ENCODE data around the gene MAT2B. TPM values are rescaled to one million over a fixed set of nuclear protein-coding genes. Genes with fewer than 3 reads are reported as not detected.

The MAT2B gene
- total RNA-seq, 4 donors from 2014 or later: 41.4 to 70.5 (median 54.8) TPM

DNA sequence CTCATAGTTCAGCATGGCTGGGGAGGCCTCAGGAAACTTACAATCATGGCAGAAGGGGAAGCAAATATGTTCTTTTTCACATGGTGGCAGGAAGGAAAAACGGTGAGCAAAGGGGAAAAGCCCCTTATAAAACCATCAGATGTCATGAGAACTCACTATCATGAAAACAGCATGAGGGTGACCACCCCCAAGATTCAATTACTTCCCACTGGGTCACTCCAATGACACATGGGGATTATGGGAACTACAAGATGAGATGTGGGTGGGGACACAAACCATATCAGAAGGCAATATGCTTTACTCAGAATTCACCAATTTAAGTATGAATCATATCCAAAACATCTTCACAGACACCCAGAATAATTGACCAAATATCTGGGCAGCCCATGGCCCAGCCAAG lies 19.7 kb downstream of the MAT2B start:
- ATAC-seq: no peak
- TF ChIP-seq POLR2AphosphoS5 (IDR thresholded peaks at IDR 0.05): no peak
- TF ChIP-seq CTCF (IDR thresholded peaks at IDR 0.05): no peak
- TF ChIP-seq POLR2A (IDR thresholded peaks at IDR 0.05): no peak
- TF ChIP-seq EP300 (IDR thresholded peaks at IDR 0.05): no peak
- no peak overlapping the region for H3K4me3 ChIP-seq
- peaks cover 0 to 20% of the 10 kb centered on the region in 2 donors for H3K36me3 ChIP-seq
- H3K27ac ChIP-seq: no peak overlapping the region
- 86 to 89% methylated on average over 1 of the region's 1 CpG for WGBS, 2 donors (ENCODE audit: low coverage in 1 of 2)
- no peaks in the 10 kb centered on the region for H3K27me3 ChIP-seq
- H3K9me3 ChIP-seq: no peaks in the 10 kb centered on the region
- H3K4me1 ChIP-seq: no peaks in the 10 kb centered on the region

GRCh38 chr5:163529698-163530097 lies 24.3 kb downstream of the MAT2B start:
- H3K27me3 ChIP-seq: no peaks in the 10 kb centered on the region
- WGBS, 2 donors (ENCODE audit: low coverage in 1 of 2): 80% methylated on average over 2 to 4 of the region's 5 CpGs
- TF ChIP-seq EP300 (IDR thresholded peaks at IDR 0.05): no peak
- TF ChIP-seq POLR2A (IDR thresholded peaks at IDR 0.05): no peak
- TF ChIP-seq CTCF (IDR thresholded peaks at IDR 0.05): no peak
- no peak for TF ChIP-seq POLR2AphosphoS5 (IDR thresholded peaks at IDR 0.05)
- no peaks in the 10 kb centered on the region for H3K9me3 ChIP-seq
- ATAC-seq: no peak
- no peak overlapping the region for H3K4me3 ChIP-seq
- no peak overlapping the region for H3K27ac ChIP-seq
- H3K4me1 ChIP-seq: no peaks in the 10 kb centered on the region
- no peaks in the 10 kb centered on the region for H3K36me3 ChIP-seq

- H3K36me3 ChIP-seq: no peaks in the 10 kb centered on the region
- ATAC-seq: no peak
- 76 to 89% methylated on average over 3 of the region's 3 CpGs for WGBS, 2 donors (ENCODE audit: low coverage in 1 of 2)
- no peak overlapping the region for H3K4me3 ChIP-seq
- no peak overlapping the region for H3K27ac ChIP-seq
- no peaks in the 10 kb centered on the region for H3K9me3 ChIP-seq
- no peaks in the 10 kb centered on the region for H3K4me1 ChIP-seq
- H3K27me3 ChIP-seq: no peaks in the 10 kb centered on the region
- TF ChIP-seq EP300 (IDR thresholded peaks at IDR 0.05) (no peak), POLR2AphosphoS5 (IDR thresholded peaks at IDR 0.05) (no peak), POLR2A (IDR thresholded peaks at IDR 0.05) (no peak), CTCF (IDR thresholded peaks at IDR 0.05) (no peak)
Observed at GRCh38 chr5:163531272-163531671, 25.9 kb downstream of the MAT2B start.

DNA sequence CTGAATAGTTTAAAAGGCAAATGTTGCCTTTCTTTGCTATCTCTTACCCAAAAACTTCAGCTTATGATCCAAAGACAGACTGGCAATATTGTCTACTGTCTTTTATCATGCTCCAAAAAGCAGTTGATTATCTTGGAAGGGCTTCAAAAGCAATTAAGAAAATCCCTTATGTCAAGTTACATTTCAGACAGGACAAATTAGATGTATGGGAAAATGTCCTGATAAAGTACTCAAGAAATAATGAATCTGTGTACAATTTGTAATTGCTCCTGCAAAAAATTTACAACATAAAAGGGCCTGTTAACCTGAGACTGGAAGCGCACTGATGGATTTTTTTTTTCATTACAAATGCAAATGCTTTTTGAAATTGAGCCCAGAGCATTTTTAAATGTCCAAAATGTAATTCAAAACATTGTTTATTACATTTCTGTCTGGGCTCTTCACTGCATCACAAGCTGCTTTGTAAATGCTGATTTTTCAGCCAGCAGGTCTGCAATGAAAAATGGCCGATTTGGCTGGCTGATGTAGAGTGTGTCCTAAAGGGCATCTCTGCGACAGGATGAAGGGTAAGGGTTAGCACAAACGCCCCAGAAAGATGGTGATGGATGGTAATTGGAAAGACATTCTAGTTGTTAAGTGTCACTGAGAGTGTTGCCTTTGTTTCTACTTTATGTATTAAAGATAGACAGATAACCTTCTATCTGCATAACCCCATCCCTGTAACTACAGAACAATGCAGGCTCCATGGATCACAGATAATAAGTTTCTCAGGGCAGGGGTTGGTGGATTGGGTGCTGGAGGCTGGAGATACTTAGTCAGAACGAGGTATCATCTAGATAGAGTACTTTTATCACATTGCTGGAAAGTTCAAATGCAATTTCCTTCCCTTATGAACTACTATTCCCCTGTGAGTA lies 27.0 kb downstream of the MAT2B start:
- 36 to 57% methylated on average over 5 of the region's 5 CpGs for WGBS, 2 donors (ENCODE audit: low coverage in 1 of 2)
- Histone ChIP-seq H3K27ac (no peak overlapping the region), H3K27me3 (no peaks in the 10 kb centered on the region), H3K36me3 (no peaks in the 10 kb centered on the region), H3K4me3 (no peak overlapping the region), H3K9me3 (no peaks in the 10 kb centered on the region), H3K4me1 (no peaks in the 10 kb centered on the region)
- no peak for ATAC-seq
- TF ChIP-seq EP300 (IDR thresholded peaks at IDR 0.05): no peak
- TF ChIP-seq POLR2A (IDR thresholded peaks at IDR 0.05): no peak
- no peak for TF ChIP-seq CTCF (IDR thresholded peaks at IDR 0.05)
- no peak for TF ChIP-seq POLR2AphosphoS5 (IDR thresholded peaks at IDR 0.05)

DNA sequence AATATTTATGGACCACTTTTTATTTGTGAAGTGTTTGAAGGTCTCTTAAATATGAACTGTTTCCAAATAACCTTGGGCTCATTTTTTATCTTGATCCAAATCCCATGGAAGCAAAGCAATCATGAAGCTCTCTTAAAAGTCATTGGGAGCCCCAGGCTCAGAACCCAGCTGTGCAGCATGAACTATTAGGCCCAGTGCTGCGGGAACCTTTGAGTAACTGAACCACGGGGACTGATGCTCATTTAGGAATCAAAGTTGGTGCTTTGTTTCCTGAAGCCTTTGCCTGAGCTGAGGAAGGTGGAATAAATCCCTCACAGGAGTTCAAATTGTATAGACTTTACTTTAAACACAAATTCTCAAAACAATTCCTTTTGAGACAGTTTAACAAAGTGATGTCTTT lies 27.8 kb downstream of the MAT2B start:
- 30 to 54% methylated on average over 2 of the region's 2 CpGs for WGBS, 2 donors (ENCODE audit: low coverage in 1 of 2)
- no peak overlapping the region for H3K27ac ChIP-seq
- no peak for TF ChIP-seq POLR2AphosphoS5 (IDR thresholded peaks at IDR 0.05)
- TF ChIP-seq POLR2A (IDR thresholded peaks at IDR 0.05): no peak

More for the DNA sequence above, 27.8 kb downstream of the MAT2B start:
- Histone ChIP-seq H3K4me1 (no peaks in the 10 kb centered on the region), H3K9me3 (no peaks in the 10 kb centered on the region), H3K4me3 (no peak overlapping the region), H3K36me3 (no peaks in the 10 kb centered on the region), H3K27me3 (no peaks in the 10 kb centered on the region)
- no peak for ATAC-seq
